ENCODE measurements around the gene BTBD3. TPM values are rescaled to one million over a fixed set of nuclear protein-coding genes. Genes with fewer than 3 reads are reported as not detected.

The BTBD3 gene
- total RNA-seq, 2 experiments from 2014 or later: 3.7 to 4.3 TPM

DNA sequence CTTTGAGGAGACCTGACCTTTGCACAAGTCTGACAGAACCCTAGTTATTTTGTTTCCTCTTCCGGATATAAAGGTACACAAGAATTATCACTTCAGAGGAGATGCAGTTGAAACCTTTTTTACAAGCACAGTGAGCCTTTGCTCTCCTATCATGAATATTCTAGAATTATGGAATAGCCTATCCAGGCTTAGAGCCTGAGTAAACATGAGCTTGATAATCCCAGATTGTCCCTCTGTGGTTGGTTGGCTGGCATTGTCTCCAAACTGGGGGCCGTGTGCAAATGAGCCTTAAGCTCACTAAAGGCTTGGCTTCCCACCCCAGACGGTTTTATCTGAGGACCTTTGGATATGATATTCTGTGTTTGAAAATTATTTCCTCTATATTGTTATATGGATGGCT is 32.0 kb downstream of the BTBD3 start:
- DNase-seq (no peak), ATAC-seq (no peak)
- Mint-ChIP-seq H3K4me3 (no peak overlapping the region), H3K27me3 (ENCODE audit: low read depth) (no peaks in the 10 kb centered on the region), H3K4me1 (ENCODE audit: low read depth) (no peaks in the 10 kb centered on the region), H3K27ac (no peak overlapping the region), H3K36me3 (ENCODE audit: low read depth) (no peaks in the 10 kb centered on the region), H3K9me3 (ENCODE audit: insufficient read depth) (peaks cover 4% of the 10 kb centered on the region)
- ChIA-PET CTCF (no interaction called here), POLR2A (no interaction called here)

DNA sequence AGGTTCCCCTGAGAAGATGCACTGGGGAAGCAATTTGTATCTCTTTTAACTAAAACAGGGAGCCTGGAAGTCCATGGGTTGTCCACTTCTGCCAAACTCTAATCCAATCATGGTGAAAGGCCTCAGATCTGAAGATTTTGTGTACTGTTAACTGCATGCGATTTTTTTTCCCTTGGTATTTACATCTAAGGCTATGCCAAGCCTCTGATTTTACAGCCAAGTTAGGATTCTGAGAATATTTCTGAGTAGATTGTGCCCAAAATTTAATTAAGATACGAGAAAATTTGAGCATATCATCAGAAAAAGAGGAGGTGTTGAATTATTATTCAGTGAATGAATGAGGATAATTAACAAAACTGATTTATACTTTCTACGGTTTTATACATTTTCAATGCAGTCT is 34.0 kb downstream of the BTBD3 start:
- Mint-ChIP-seq H3K36me3 (ENCODE audit: low read depth) (no peaks in the 10 kb centered on the region), H3K4me3 (no peak overlapping the region), H3K4me1 (ENCODE audit: low read depth) (no peaks in the 10 kb centered on the region), H3K27me3 (ENCODE audit: low read depth) (no peaks in the 10 kb centered on the region), H3K27ac (no peak overlapping the region), H3K9me3 (ENCODE audit: insufficient read depth) (peaks cover 4% of the 10 kb centered on the region)
- DNase-seq (no peak), ATAC-seq (no peak)
- POLR2A ChIA-PET: no interaction called here
- CTCF ChIA-PET: no interaction called here

DNA sequence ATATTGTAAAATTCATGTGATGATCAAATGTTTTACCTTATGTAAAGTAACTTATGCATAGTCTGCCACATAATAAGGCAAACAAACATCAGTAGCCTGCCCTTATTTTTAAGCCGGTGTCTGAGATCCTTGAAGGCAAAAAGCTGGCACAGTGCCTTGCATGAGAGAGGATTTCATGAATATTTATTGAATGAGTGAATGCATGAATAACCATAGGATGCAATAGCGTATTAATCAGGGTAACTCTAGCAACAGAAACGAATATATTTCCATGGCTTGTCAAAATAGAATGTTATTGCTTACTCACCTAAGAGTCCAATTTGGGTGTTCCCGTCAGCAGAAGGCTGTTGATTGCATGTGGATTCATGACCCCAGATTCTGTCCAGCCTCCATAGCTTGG is 34.9 kb downstream of the BTBD3 start:
- Mint-ChIP-seq H3K36me3 (ENCODE audit: low read depth) (no peaks in the 10 kb centered on the region), H3K27me3 (ENCODE audit: low read depth) (no peaks in the 10 kb centered on the region), H3K9me3 (ENCODE audit: insufficient read depth) (peaks cover 4% of the 10 kb centered on the region), H3K27ac (no peak overlapping the region), H3K4me3 (no peak overlapping the region), H3K4me1 (ENCODE audit: low read depth) (no peaks in the 10 kb centered on the region)
- no peak for DNase-seq
- no peak for ATAC-seq
- ChIA-PET CTCF (no interaction called here), POLR2A (no interaction called here)

- CTCF ChIA-PET: no interaction called here
- H3K9me3 Mint-ChIP-seq (ENCODE audit: insufficient read depth): peaks cover 4% of the 10 kb centered on the region
- H3K36me3 Mint-ChIP-seq (ENCODE audit: low read depth): no peaks in the 10 kb centered on the region
- no peaks in the 10 kb centered on the region for H3K4me1 Mint-ChIP-seq (ENCODE audit: low read depth)
- ATAC-seq: no peak
- H3K27ac Mint-ChIP-seq: no peak overlapping the region
- peaks cover 2% of the 10 kb centered on the region for H3K27me3 Mint-ChIP-seq (ENCODE audit: low read depth)
- no peak overlapping the region for H3K4me3 Mint-ChIP-seq
- POLR2A ChIA-PET: no interaction called here
- DNase-seq: no peak
Measured at GRCh38 chr20:11957911-11958310, 40.2 kb downstream of the BTBD3 start.

GRCh38 chr20:11958855-11959254 is 41.2 kb downstream of the BTBD3 start:
- CTCF ChIA-PET: no interaction called here
- no peaks in the 10 kb centered on the region for H3K4me1 Mint-ChIP-seq (ENCODE audit: low read depth)
- peaks cover 2% of the 10 kb centered on the region for H3K27me3 Mint-ChIP-seq (ENCODE audit: low read depth)
- no peaks in the 10 kb centered on the region for H3K36me3 Mint-ChIP-seq (ENCODE audit: low read depth)
- no peaks in the 10 kb centered on the region for H3K9me3 Mint-ChIP-seq (ENCODE audit: insufficient read depth)
- DNase-seq (no peak), ATAC-seq (no peak)
- H3K4me3 Mint-ChIP-seq: no peak overlapping the region
- POLR2A ChIA-PET: no interaction called here
- H3K27ac Mint-ChIP-seq: no peak overlapping the region

- H3K9me3 Mint-ChIP-seq (ENCODE audit: insufficient read depth): peaks cover 4% of the 10 kb centered on the region
- DNase-seq (no peak), ATAC-seq (no peak)
- no peaks in the 10 kb centered on the region for H3K36me3 Mint-ChIP-seq (ENCODE audit: low read depth)
- no peak overlapping the region for H3K4me3 Mint-ChIP-seq
- no peaks in the 10 kb centered on the region for H3K27me3 Mint-ChIP-seq (ENCODE audit: low read depth)
- ChIA-PET POLR2A (no interaction called here), CTCF (no interaction called here)
- H3K4me1 Mint-ChIP-seq (ENCODE audit: low read depth): no peaks in the 10 kb centered on the region
- H3K27ac Mint-ChIP-seq: no peak overlapping the region
Measured at GRCh38 chr20:11965602-11966001, 47.9 kb downstream of the BTBD3 start.

GRCh38 chr20:11966186-11966585 is 48.5 kb downstream of the BTBD3 start:
- H3K9me3 Mint-ChIP-seq (ENCODE audit: insufficient read depth): peaks cover 4% of the 10 kb centered on the region
- no peaks in the 10 kb centered on the region for H3K4me1 Mint-ChIP-seq (ENCODE audit: low read depth)
- no peak overlapping the region for H3K4me3 Mint-ChIP-seq
- no peak overlapping the region for H3K27ac Mint-ChIP-seq
- ATAC-seq (no peak), DNase-seq (no peak)
- no peaks in the 10 kb centered on the region for H3K27me3 Mint-ChIP-seq (ENCODE audit: low read depth)
- POLR2A ChIA-PET: no interaction called here
- CTCF ChIA-PET: no interaction called here
- H3K36me3 Mint-ChIP-seq (ENCODE audit: low read depth): no peaks in the 10 kb centered on the region

GRCh38 chr20:11970243-11970836 is 52.6 kb downstream of the BTBD3 start:
- CTCF ChIA-PET: no interaction called here
- Mint-ChIP-seq H3K27ac (no peak overlapping the region), H3K9me3 (ENCODE audit: insufficient read depth) (peaks cover 4% of the 10 kb centered on the region), H3K4me3 (no peak overlapping the region), H3K36me3 (ENCODE audit: low read depth) (no peaks in the 10 kb centered on the region), H3K4me1 (ENCODE audit: low read depth) (no peaks in the 10 kb centered on the region), H3K27me3 (ENCODE audit: low read depth) (no peaks in the 10 kb centered on the region)
- DNase-seq: no peak
- no peak for ATAC-seq
- POLR2A ChIA-PET: no interaction called here

GRCh38 chr20:11972478-11972877 is 54.8 kb downstream of the BTBD3 start:
- DNase-seq (no peak), ATAC-seq (no peak)
- H3K27me3 Mint-ChIP-seq (ENCODE audit: low read depth): no peaks in the 10 kb centered on the region
- H3K9me3 Mint-ChIP-seq (ENCODE audit: insufficient read depth): peaks cover 7% of the 10 kb centered on the region
- ChIA-PET CTCF (no interaction called here), POLR2A (no interaction called here)
- H3K27ac Mint-ChIP-seq: no peak overlapping the region
- H3K36me3 Mint-ChIP-seq (ENCODE audit: low read depth): no peaks in the 10 kb centered on the region
- no peaks in the 10 kb centered on the region for H3K4me1 Mint-ChIP-seq (ENCODE audit: low read depth)
- no peak overlapping the region for H3K4me3 Mint-ChIP-seq

Measured in activated CD8-positive, alpha-beta T cell treated with anti-CD3 and anti-CD28 coated beads, Interleukin-2, amount 10 ng/mL, durations not matched to agents 7 days and 5 days (primary cell).